Transverse colon (tissue), 3 donors: Measurements from ENCODE around the gene NAALAD2.

Experiments used
- CTCF ChIP-seq, 5 experiments: fragments of 200-600 bp in 3 of 5; fragments of 450-650 bp in 2 of 5; sonication (generic) in 3 of 5; IDR thresholded peaks; 1 replicate in 2 of 5; 2 replicates in 3 of 5; pipeline ENCODE4 v1.5.1; 2016 to 2017; ENCODE audit warnings: antibody characterized with exemption in 5 of 5, inconsistent platforms in 3 of 5, mild to moderate bottlenecking in 2 of 5, moderate library complexity in 1 of 5
- POLR2A ChIP-seq: fragments of 450-650 bp; IDR thresholded peaks from one replicate; pipeline ENCODE4 v1.6.1; 2016; ENCODE audit warnings: antibody characterized with exemption, mild to moderate bottlenecking, moderate library complexity

- TF ChIP-seq POLR2A (no peak), CTCF (IDR thresholded peaks at IDR 0.05) (no peak)
These were observed 95.3 kb downstream of the NAALAD2 start for GRCh38 chr11:90229791-90230190.
